AG09319 (cell line): ENCODE data around the gene CST9.

Experiments used
- DNase-seq: peaks from one replicate; pipeline ENCODE4 v3.0.0-alpha.2; 2010; ENCODE audit warnings: low read depth; ENCODE audit errors: extremely low read depth
- CTCF ChIP-seq: IDR thresholded peaks from 2 replicates; pipeline ENCODE4 v1.5.1; 2011; ENCODE audit warnings: low read depth, mild to moderate bottlenecking, inconsistent platforms, low read length, moderate library complexity

Gene CST9

GRCh38 chr20:23649830-23650417 lies 44.2 kb upstream of the CST9 start:
- TF ChIP-seq CTCF, result no peak
- DNase-seq, result no peak

GRCh38 chr20:23649242-23649641 lies 43.5 kb upstream of the CST9 start:
- DNase-seq, result no peak
- TF ChIP-seq CTCF, result no peak

DNA sequence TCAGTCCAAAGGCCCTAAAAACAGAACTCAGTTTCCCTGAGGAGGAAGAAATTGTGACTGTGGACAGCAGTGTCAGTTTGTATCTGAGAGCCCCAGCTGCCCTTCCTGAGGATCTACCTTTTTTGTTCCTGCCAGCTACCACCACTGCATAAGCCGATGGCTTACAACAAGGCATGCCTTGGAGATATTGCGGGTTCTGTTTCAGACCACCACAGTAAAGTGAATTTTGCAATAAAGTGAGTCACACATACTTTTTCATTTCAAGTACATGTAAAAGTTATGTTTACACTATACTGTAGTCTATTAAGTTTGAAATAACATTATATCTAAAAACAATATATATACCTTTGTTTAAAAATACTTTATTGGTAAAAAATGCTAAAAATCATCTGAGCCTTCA lies 41.6 kb upstream of the CST9 start:
- no peak for TF ChIP-seq CTCF
- no peak for DNase-seq

DNA sequence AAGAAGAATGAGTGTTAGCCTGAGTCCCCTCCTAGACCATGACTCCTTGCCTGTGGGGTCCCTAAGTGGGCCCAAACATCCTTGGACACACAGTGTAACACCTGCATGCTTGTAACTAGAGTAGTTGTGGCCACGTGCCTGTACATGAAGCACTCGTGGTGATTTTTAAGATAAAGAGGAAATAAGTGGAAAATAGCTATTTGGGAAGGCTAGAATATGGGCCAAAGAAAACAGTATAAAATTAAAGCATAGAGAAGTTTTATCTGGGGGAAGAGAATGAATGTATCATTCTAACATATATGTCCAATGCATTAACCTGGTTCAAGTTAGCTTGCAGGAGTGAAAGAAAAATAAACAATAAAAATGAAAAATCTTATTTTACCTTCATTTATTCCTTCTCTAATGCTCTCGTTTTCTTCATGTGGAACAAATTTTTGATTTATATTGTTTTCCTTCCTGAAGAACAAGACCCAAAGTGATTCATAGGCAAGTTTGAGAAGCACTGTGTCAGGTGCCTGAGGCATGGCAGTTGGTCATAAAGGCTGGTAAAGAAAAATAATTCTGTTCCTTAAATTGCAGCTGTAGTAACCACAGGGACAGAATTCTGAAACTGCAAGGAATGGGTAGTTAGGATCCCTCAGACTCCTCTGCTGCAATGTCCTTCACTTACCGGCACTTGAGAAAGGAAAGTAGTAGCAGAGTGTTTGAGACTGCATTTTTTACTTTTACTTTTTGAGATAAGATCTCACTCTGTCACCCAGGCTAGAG lies 40.6 kb upstream of the CST9 start:
- TF ChIP-seq CTCF, result no peak
- DNase-seq, result no peak

GRCh38 chr20:23645575-23645974 lies 39.9 kb upstream of the CST9 start:
- no peak for DNase-seq
- TF ChIP-seq CTCF, result no peak

- DNase-seq, result no peak
- no peak for TF ChIP-seq CTCF
Measured at GRCh38 chr20:23644164-23644563, 38.4 kb upstream of the CST9 start.

DNA sequence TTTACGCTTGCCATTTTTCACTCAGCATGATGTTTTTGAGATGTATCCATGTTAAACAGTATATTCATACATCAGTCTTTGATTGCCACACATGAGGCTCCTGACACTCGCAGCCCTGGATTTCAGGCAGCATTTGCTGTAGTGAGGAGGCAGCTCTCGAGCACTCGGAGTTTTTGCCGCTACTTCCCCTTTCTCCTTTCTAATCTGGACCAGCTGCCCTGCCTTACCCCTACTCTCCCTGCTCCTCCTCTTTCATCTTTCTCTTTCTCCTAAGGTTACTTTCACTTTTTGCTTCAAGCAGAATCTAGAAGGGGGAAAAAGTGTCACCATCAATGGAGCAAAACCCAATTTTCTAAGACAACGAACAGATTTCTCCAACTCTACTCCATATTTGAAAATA lies 37.9 kb upstream of the CST9 start:
- DNase-seq, result no peak
- TF ChIP-seq CTCF, result no peak
